Tibial nerve (tissue), 3 donors: ENCODE measurements around the gene WDFY3.

ENCODE experiments used
- CTCF ChIP-seq, 5 experiments: fragments of 200-600 bp in 3 of 5; fragments of 450-650 bp in 2 of 5; sonication (generic) in 3 of 5; IDR thresholded peaks; one replicate each; pipeline ENCODE4 v1.5.1; 2016 to 2019; ENCODE audit warnings: antibody characterized with exemption in 5 of 5, mild to moderate bottlenecking in 3 of 5, moderate library complexity in 2 of 5
- POLR2A ChIP-seq, 2 donors: fragments of 450-650 bp; IDR thresholded peaks; one replicate each; pipeline ENCODE4 v1.6.1; 2017; ENCODE audit warnings: antibody characterized with exemption in 2 of 2, mild to moderate bottlenecking in 2 of 2, moderate library complexity in 2 of 2

- no peak for TF ChIP-seq CTCF (IDR thresholded peaks at IDR 0.05)
- no peak for TF ChIP-seq POLR2A (IDR thresholded peaks at IDR 0.05)
These were observed 227.9 kb downstream of the WDFY3 start for GRCh38 chr4:84738622-84739021.
